Measurements from ENCODE around the gene GRIK5.
A peak's percentile ranks its signal among the peaks of the same experiment; 100 is the strongest.

GRIK5 gene

GRCh38 chr19:42078058-42078457 lies 8.1 kb upstream of the GRIK5 start:
- TF ChIP-seq CTCF (IDR thresholded peaks at IDR 0.05; ENCODE audit: insufficient read depth, low read length, missing control alignments), result no peak
- POLR2A ChIA-PET, result no interaction called here
- DNase-seq (ENCODE audit: low read depth, low spot score), result no peak
- CTCF ChIA-PET, result interaction anchor here (1.1 to 1.4 kb wide), 2 partner anchors 43 to 323 kb away, joined by 3 read pairs; no protein-coding TSS in a partner anchor
- peak overlapping the region; percentile 81 for H3K4me3 ChIP-seq (ENCODE audit: low read depth, low read length)

GRCh38 chr19:42076380-42076944 lies 6.5 kb upstream of the GRIK5 start:
- no peak for TF ChIP-seq CTCF (IDR thresholded peaks at IDR 0.05; ENCODE audit: insufficient read depth, low read length, missing control alignments)
- ChIA-PET CTCF (interaction anchor here (1.0 to 1.4 kb wide), 2 partner anchors 32 to 42 kb away, joined by 3 to 4 read pairs; no protein-coding TSS in a partner anchor), POLR2A (interaction anchor here (0.9 to 1.6 kb wide), 5 partner anchors 11 to 156 kb away, joined by 3 to 4 read pairs (median 4); no protein-coding TSS in a partner anchor)
- DNase-seq (ENCODE audit: low read depth, low spot score), result no peak
- peak overlapping the region; percentile 81 for H3K4me3 ChIP-seq (ENCODE audit: low read depth, low read length)

GRCh38 chr19:42075616-42076379 lies 5.8 kb upstream of the GRIK5 start, which contains the start of gene ZNF574:
TSS of gene ZNF574 (plus strand) at chr19:42076166. CDS start at chr19:42078607, 2,441 bp downstream.
- POLR2A ChIA-PET, result interaction anchor here (0.9 to 1.6 kb wide), 5 partner anchors 11 to 157 kb away, joined by 3 to 4 read pairs (median 4); no protein-coding TSS in a partner anchor
- DNase-seq (ENCODE audit: low read depth, low spot score), result peak; percentile 94

GRCh38 chr19:42075364-42075615 lies 5.3 kb upstream of the GRIK5 start:
- CTCF ChIA-PET, result no interaction called here
- peak overlapping the region; percentile 66 for H3K4me3 ChIP-seq (ENCODE audit: low read depth, low read length)
- TF ChIP-seq CTCF (IDR thresholded peaks at IDR 0.05; ENCODE audit: insufficient read depth, low read length, missing control alignments), result no peak
- no peak for DNase-seq (ENCODE audit: low read depth, low spot score)
- POLR2A ChIA-PET, result no interaction called here

More at GRCh38 chr19:42075616-42076379, 5.8 kb upstream of the GRIK5 start, which contains the start of gene ZNF574:
- no peak for TF ChIP-seq CTCF (IDR thresholded peaks at IDR 0.05; ENCODE audit: insufficient read depth, low read length, missing control alignments)
- peak within 1 kb of the TSS; percentile 81 for H3K4me3 ChIP-seq (ENCODE audit: low read depth, low read length)
- CTCF ChIA-PET, result interaction anchor here (1.4 kb wide), 1 partner anchor 41 kb away, joined by 4 read pairs; no protein-coding TSS in a partner anchor

- DNase-seq (ENCODE audit: low read depth, low spot score), result no peak
- H3K4me3 ChIP-seq (ENCODE audit: low read depth, low read length), result peak overlapping the region; percentile 66
- ChIA-PET POLR2A (no interaction called here), CTCF (no interaction called here)
- TF ChIP-seq CTCF (IDR thresholded peaks at IDR 0.05; ENCODE audit: insufficient read depth, low read length, missing control alignments), result no peak
These were observed 4.7 kb upstream of the GRIK5 start for GRCh38 chr19:42074513-42075363.
